Activated CD8-positive, alpha-beta memory T cell treated with anti-CD3 and anti-CD28 coated beads for 36 hours (primary cell): ENCODE results near the gene ZNF232. TPM values are rescaled to one million over a fixed set of nuclear protein-coding genes. Genes with fewer than 3 reads are reported as not detected.

Experiments
- total RNA-seq, 2 experiments: library from RNA; stranded (reverse); gene quantifications; one replicate each; pipeline ENCODE4 v1.2.3, GENCODE V29; 2021

Gene ZNF232
- total RNA-seq, 2 experiments from 2014 or later, result 23.9 to 24.8 TPM

Other genes with a start within 250 kb of the ZNF232 start
- gene C17orf107, start 212.3 kb downstream of the ZNF232 start, total RNA-seq, result 1 to 10 TPM; 2.8 to 3.2 TPM
- under 1 TPM; 0.38 to 0.42 TPM for gene CHRNE, start 208.8 kb downstream of the ZNF232 start, total RNA-seq
- gene GP1BA, start 179.6 kb downstream of the ZNF232 start, total RNA-seq, result not detected
- 10 to 100 TPM; 91.7 to 92.9 TPM for gene SLC25A11, start 171.8 kb downstream of the ZNF232 start, total RNA-seq
- gene RNF167, start 171.6 kb downstream of the ZNF232 start, total RNA-seq, result 100 to 1,000 TPM; 179 to 192 TPM
- gene PFN1, start 163.3 kb downstream of the ZNF232 start, total RNA-seq, result 1,000 to 10,000 TPM; 1,847 to 1,866 TPM
- gene ENO3, start 160.8 kb downstream of the ZNF232 start, total RNA-seq, result 10 to 100 TPM; 28.2 to 31.5 TPM
- 10 to 100 TPM; 64.0 to 64.8 TPM for gene SPAG7, start 144.1 kb downstream of the ZNF232 start, total RNA-seq
- gene CAMTA2, start 124.2 kb downstream of the ZNF232 start, total RNA-seq, result 100 to 1,000 TPM; 120 to 125 TPM
- under 1 TPM; 0.30 to 0.31 TPM for gene INCA1, start 114.4 kb downstream of the ZNF232 start, total RNA-seq
- 10 to 100 TPM; 72.7 to 77.3 TPM for gene KIF1C, start 113.9 kb downstream of the ZNF232 start, total RNA-seq
- gene SLC52A1, start 76.5 kb downstream of the ZNF232 start, total RNA-seq, result under 1 TPM; 0.21 to 0.32 TPM
- gene ZFP3, start 33.4 kb downstream of the ZNF232 start, total RNA-seq, result 1 to 10 TPM; 2.6 to 2.7 TPM
- gene USP6, start 4.2 kb upstream of the ZNF232 start, total RNA-seq, result under 1 TPM; 0.04 TPM
- gene ZNF594, start 80.0 kb upstream of the ZNF232 start, total RNA-seq, result 10 to 100 TPM; 11.9 to 12.1 TPM
- under 1 TPM; 0.08 to 0.23 TPM for gene SCIMP, start 123.0 kb upstream of the ZNF232 start, total RNA-seq
- gene RABEP1, start 170.4 kb upstream of the ZNF232 start, total RNA-seq, result 10 to 100 TPM; 58.8 to 59.1 TPM